IPS-18a (cell line): Measurements from ENCODE around the gene ZPR1.

Experiments
- H3K27ac ChIP-seq: one replicate; pipeline ENCODE4 v1.5.1; 2013; ENCODE audit warnings: low read length
- H3K27me3 ChIP-seq: one replicate; pipeline ENCODE4 v1.6.1; 2013; ENCODE audit warnings: mild to moderate bottlenecking, low read length; ENCODE audit not compliant: control insufficient read depth, insufficient read depth
- H3K36me3 ChIP-seq: one replicate; pipeline ENCODE4 v1.6.1; 2013; ENCODE audit warnings: low read depth, low read length; ENCODE audit not compliant: control insufficient read depth
- H3K4me1 ChIP-seq: one replicate; pipeline ENCODE4 v1.6.1; 2013; ENCODE audit warnings: low read depth, low read length; ENCODE audit not compliant: control insufficient read depth
- H3K4me3 ChIP-seq: one replicate; pipeline ENCODE4 v1.5.1; 2013; ENCODE audit warnings: low read length
- H3K9ac ChIP-seq: one replicate; pipeline ENCODE4 v1.6.1; 2013; ENCODE audit warnings: mild to moderate bottlenecking, low read length, moderate library complexity
- H3K9me3 ChIP-seq: one replicate; pipeline ENCODE4 v1.6.1; 2013; ENCODE audit warnings: low read depth, low read length; ENCODE audit not compliant: control insufficient read depth

Gene ZPR1

GRCh38 chr11:116800610-116801009 is 12.8 kb upstream of the ZPR1 start:
- Histone ChIP-seq H3K36me3 (no peaks in the 10 kb centered on the region), H3K27ac (no peak overlapping the region), H3K9ac (no peak overlapping the region), H3K9me3 (no peaks in the 10 kb centered on the region), H3K4me1 (no peaks in the 10 kb centered on the region), H3K27me3 (no peaks in the 10 kb centered on the region), H3K4me3 (no peak overlapping the region)

- no peaks in the 10 kb centered on the region for H3K9me3 ChIP-seq
- H3K27me3 ChIP-seq: no peaks in the 10 kb centered on the region
- no peaks in the 10 kb centered on the region for H3K4me1 ChIP-seq
- no peaks in the 10 kb centered on the region for H3K36me3 ChIP-seq
- no peak overlapping the region for H3K9ac ChIP-seq
- no peak overlapping the region for H3K27ac ChIP-seq
- H3K4me3 ChIP-seq: no peak overlapping the region
Measured at GRCh38 chr11:116798368-116798767, 10.5 kb upstream of the ZPR1 start.

GRCh38 chr11:116797816-116798215 is 10.0 kb upstream of the ZPR1 start:
- no peaks in the 10 kb centered on the region for H3K9me3 ChIP-seq
- no peaks in the 10 kb centered on the region for H3K4me1 ChIP-seq

GRCh38 chr11:116796548-116796947 is 8.7 kb upstream of the ZPR1 start:
- Histone ChIP-seq H3K36me3 (no peaks in the 10 kb centered on the region), H3K4me3 (no peak overlapping the region), H3K27me3 (no peaks in the 10 kb centered on the region), H3K9me3 (no peaks in the 10 kb centered on the region), H3K9ac (no peak overlapping the region), H3K4me1 (no peaks in the 10 kb centered on the region), H3K27ac (no peak overlapping the region)

More at GRCh38 chr11:116797816-116798215, 10.0 kb upstream of the ZPR1 start:
- Histone ChIP-seq H3K4me3 (no peak overlapping the region), H3K9ac (no peak overlapping the region), H3K27ac (no peak overlapping the region), H3K36me3 (no peaks in the 10 kb centered on the region), H3K27me3 (no peaks in the 10 kb centered on the region)

- H3K27me3 ChIP-seq: peaks cover 6% of the 10 kb centered on the region
Measured at GRCh38 chr11:116794851-116795250, 7.0 kb upstream of the ZPR1 start.

GRCh38 chr11:116793772-116794097 is 5.9 kb upstream of the ZPR1 start:
- no peak overlapping the region for H3K27ac ChIP-seq
- no peaks in the 10 kb centered on the region for H3K36me3 ChIP-seq
- H3K4me3 ChIP-seq: no peak overlapping the region

More at GRCh38 chr11:116794851-116795250, 7.0 kb upstream of the ZPR1 start:
- H3K4me3 ChIP-seq: no peak overlapping the region
- H3K9me3 ChIP-seq: no peaks in the 10 kb centered on the region
- H3K27ac ChIP-seq: no peak overlapping the region
- H3K36me3 ChIP-seq: no peaks in the 10 kb centered on the region
- H3K9ac ChIP-seq: no peak overlapping the region
- no peaks in the 10 kb centered on the region for H3K4me1 ChIP-seq

GRCh38 chr11:116792869-116793771 is 5.3 kb upstream of the ZPR1 start:
- H3K4me1 ChIP-seq: no peaks in the 10 kb centered on the region
- peaks cover 6% of the 10 kb centered on the region for H3K27me3 ChIP-seq
- no peak overlapping the region for H3K9ac ChIP-seq

More at GRCh38 chr11:116793772-116794097, 5.9 kb upstream of the ZPR1 start:
- no peaks in the 10 kb centered on the region for H3K4me1 ChIP-seq
- no peaks in the 10 kb centered on the region for H3K9me3 ChIP-seq
- H3K27me3 ChIP-seq: peaks cover 6% of the 10 kb centered on the region
- H3K9ac ChIP-seq: no peak overlapping the region

GRCh38 chr11:116792144-116792868 is 4.5 kb upstream of the ZPR1 start:
- Histone ChIP-seq H3K9ac (no peak overlapping the region), H3K4me3 (no peak overlapping the region), H3K9me3 (no peaks in the 10 kb centered on the region), H3K36me3 (no peaks in the 10 kb centered on the region), H3K4me1 (no peaks in the 10 kb centered on the region), H3K27me3 (peaks cover 6% of the 10 kb centered on the region), H3K27ac (no peak overlapping the region)

More at GRCh38 chr11:116792869-116793771, 5.3 kb upstream of the ZPR1 start:
- no peaks in the 10 kb centered on the region for H3K36me3 ChIP-seq
- no peak overlapping the region for H3K27ac ChIP-seq
- no peaks in the 10 kb centered on the region for H3K9me3 ChIP-seq
- H3K4me3 ChIP-seq: no peak overlapping the region

- Histone ChIP-seq H3K4me3 (no peak within 1 kb of the TSS), H3K4me1 (no peaks in the 10 kb centered on the region), H3K9ac (no peak within 1 kb of the TSS), H3K27ac (no peak within 1 kb of the TSS), H3K27me3 (peaks cover 6% of the 10 kb centered on the region), H3K9me3 (no peaks in the 10 kb centered on the region), H3K36me3 (peaks cover under 1% of the 10 kb centered on the region)
Measured at GRCh38 chr11:116791813-116792143, 4.0 kb upstream of the ZPR1 start, which contains the start of gene APOA5. APOA5 (minus strand) TSS chr11:116791879; CDS start chr11:116791860, 19 bp downstream.

GRCh38 chr11:116791002-116791812 is 3.4 kb upstream of the ZPR1 start:
- no peaks in the 10 kb centered on the region for H3K9me3 ChIP-seq
- H3K27me3 ChIP-seq: peaks cover 6% of the 10 kb centered on the region
- H3K27ac ChIP-seq: no peak overlapping the region
- no peak overlapping the region for H3K4me3 ChIP-seq
- no peaks in the 10 kb centered on the region for H3K4me1 ChIP-seq
- no peak overlapping the region for H3K9ac ChIP-seq
- H3K36me3 ChIP-seq: peaks cover 6% of the 10 kb centered on the region
